ENCODE data around the gene HK3.

Gene HK3

DNA sequence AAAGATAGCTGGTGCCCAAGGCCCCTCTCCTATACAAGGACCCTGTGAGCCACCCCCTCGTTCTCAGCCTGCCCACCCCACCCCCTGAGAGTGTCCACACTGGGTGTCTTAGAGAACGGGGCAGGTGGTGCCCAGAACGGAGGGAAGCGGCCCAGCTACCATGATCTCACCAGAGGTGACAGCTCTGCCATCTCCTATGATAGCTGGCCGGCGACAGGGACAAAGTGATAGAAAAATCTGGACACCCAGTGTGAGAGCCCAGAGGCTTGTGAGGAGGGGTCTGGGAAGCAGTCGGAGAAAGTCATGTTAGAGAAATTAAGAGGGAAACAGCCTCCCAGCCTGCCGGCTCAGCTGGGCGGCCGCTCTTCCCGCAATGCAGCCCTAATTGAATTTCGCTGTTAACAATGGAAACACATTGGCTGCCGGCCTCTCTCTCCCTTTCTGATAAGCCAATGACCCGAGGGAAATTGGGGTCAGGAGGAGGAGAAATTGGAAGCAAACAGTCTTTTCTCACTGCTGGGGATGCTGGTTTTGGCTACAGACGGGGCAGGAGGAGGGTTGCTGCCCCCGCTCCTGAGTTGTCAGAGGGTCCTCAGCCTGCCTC lies 32.3 kb downstream of the HK3 start:
- DNase-seq, result no peak

DNA sequence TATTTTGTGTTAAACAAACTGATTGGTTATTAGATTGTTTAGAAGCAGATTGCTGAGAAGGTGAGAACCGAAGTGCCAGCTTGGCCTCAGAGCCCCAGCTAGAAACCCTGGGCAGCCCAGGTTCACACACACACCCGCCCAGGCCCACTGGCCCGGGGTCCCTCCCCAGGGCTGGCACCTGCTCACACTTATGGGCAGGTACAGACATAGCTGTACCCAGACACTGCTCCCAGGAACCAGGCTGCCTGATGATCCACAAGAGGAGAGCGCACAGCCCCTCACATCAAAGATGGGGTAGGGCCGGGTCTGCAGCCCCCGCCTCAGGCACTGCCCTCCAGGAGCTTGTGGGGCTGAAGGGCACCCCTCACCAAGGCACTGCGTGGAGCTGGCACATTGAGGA lies 33.2 kb downstream of the HK3 start:
- DNase-seq, result no peak

DNA sequence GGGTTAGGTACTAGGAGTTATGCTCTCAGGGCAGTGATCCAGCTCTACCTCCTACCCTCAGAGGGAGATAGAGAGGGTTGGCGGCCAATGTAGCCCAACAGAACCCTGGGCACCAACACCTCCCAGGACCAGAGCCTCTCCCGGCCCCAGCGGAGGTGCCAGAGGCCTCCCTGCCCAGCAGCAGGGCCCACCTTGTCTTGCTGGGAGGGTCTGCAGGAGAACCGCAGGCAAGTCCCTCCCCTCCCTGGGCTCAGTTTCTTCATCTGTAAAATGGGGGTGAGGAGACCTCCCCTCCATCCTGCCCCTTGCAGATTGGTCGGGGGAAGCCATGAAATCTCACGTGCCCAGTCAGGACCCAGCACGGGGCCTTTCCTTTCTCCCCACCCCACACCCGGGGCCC lies 34.4 kb downstream of the HK3 start:
- DNase-seq, result no peak

DNA sequence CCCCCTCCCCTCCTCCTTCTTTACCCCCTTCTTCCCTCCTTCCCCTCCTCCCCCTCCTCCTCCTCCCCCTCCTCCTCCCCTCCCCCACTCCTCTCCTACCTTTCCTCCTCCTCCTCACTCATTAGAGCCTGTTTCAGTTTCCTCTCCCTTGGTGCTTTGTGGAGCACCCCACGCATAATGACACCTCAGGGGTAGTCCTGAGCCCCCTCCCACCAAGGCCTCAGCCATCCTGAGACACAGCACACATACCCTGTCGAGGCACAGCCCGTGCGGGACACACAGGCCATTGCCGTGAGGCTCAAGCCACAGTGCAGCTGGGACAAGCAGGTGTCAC lies 35.4 kb downstream of the HK3 start:
- no peak for DNase-seq

DNA sequence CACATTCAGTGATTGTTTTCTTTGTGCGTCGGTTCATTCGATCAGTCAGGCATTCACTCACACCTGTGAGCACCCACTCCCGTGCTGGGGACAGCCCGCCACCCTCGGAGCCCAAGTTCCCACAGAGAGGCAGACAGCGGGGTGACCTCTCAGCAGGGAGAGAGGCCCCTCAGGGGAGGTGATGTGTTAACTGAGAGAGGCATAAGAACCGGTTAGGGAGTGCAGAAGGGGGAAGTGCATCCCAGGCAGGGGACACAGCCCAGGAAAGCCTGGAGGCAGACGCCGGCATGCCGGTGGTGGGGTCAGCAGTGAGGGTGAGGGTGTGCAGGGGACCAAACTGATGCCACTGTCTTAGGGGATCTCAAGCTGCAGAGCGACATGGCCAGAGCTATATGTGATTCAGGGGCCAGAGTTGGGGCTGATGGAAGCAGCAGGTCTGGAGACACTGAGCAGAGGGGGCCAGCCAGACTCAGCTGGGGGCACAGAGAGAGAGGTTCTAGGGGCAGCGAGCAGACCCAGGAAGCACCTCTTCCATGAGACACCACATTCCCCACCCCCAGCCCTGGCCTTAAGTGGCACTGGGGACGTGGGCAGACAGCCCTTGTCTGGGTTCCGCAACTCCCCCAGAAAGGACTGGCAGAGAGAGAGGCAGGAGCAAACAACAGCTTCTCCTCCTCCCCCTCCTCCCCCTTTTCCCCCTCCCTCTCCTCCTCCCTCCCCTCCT lies 35.9 kb downstream of the HK3 start:
- no peak for DNase-seq

DNA sequence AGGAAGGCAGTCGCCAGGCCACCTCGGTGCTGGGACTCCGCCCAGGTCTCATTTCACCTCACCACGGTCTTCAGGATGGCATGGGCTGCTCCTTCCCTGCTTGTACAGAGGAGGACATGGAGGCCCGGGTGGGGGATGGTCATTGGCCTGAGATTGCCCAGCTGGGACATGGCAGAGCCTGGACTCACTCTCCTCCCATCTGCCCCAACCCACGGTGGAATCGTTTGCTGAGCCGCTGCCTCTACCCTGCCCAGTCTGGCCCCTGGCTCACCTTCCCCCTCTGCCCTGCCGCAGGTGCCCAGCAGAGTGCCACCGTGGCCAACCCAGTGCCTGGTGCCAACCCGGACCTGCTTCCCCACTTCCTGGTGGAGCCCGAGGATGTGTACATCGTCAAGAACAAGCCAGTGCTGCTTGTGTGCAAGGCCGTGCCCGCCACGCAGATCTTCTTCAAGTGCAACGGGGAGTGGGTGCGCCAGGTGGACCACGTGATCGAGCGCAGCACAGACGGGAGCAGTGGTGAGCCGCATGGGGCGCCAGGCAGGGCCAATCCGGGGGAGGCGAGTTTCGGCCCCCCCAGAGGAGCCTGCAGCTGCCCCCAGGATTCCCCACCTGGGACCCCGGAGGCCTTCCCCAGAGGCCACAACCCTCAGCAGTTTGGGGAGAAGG lies 36.7 kb downstream of the HK3 start:
- no peak for DNase-seq

DNA sequence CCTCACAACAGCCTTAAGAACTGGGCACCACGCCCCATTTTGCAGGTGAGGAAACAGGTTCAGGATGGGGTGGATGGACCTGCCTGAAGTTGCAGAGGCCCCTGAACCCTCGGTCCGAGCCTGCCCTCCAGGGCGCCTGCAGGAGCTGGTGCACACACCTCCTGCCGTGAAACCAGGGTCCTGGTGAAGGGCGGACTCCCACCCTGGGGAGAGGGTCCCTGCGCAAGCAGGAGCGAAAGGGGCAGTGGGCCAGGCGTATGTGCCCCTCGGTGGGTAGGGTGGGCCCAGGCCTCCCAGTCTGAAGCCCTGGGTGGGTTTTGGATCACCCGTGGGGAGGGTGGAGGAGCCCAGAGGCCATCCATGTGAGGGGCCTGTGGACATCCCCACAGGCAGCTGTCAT lies 37.9 kb downstream of the HK3 start:
- DNase-seq, result no peak

DNA sequence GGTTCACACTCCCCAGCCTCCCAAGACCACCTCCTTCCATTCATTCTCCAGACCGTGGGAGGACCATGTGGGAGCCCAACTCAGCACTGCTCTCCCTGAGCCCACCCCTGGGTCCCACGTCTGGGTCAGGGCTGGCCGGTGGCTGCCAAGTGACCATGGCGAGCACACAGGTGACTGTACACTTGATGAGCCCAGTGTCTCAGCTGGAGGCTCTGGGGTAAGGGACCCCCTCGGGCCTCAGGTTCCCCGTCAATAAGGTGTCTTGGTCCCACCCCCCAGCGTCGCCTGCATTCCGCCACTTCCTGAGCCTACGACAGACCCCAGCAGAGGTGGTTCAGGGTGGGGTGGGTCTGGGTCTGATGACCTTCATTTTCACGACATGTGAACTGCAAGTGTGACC lies 38.8 kb downstream of the HK3 start:
- no peak for DNase-seq

DNA sequence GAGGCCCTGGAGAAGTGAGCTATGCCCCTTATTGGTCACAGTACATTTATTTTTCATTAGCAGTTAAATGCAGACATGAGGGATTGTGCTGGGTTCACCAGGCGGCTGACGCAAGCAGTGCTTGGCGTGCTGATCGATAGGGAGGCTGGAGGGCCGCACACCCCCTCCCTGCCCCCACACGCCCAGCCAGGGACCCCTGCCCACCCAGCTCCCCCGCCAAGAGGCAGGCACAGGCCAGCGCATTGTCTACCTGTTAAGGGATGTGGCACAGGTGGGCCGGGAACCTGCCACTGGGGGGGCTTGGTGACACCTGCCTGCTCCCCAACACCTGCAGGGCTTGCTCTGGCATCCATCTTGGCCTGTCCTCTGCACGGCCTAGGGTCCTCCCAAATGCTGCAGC lies 39.2 kb downstream of the HK3 start:
- DNase-seq, result no peak

DNA sequence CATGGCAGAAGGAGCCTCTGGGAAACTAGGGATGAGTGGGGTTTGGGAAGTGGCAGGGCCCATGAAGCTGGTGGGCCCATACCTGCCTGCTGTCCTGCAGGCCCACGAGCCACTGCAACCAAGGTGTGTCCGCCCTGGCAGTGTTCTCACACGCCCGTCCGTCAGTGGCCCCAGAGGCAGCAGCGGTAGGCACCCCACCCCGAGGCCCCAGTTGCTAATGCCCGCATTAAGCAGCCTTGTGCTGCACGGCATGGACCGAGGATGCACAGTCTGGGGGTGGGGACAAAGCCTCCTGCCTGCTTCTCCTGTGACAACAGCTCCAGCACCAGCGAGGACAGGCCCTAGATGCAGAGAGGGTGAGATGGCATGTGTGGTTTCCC lies 41.3 kb downstream of the HK3 start:
- DNase-seq, result no peak

DNA sequence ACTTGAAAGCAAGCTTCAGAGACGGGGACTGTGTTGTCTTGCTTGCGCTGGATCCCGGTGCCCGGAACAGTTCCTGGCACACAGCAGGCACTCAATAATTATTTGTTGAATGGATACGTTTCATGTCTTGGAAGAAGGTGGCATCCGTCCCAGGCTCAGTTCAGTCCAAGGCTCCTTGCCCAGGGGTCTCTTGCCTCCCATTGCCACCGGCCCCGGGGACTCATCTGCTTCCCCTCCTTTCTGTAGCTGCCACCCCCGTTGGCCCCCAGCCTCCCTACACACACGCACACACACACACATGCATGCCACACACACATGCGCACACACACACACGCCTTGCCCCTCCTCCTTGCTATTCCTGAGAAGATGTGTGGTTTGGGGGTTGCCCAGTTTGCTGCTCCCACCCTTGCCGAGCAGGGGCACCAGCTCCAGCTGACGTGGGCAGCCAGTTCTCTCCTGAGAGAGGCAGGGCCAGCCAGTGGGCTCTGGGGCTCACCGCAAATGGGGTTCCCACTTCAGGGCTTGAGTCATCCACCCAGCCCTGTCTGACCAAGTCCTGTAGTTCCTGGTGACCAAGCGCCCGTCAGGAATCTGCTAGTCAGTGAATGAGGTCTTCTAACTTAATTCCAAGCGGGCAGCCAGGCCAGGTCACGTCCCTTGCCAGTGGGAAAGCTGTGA lies 41.8 kb downstream of the HK3 start:
- no peak for DNase-seq

DNA sequence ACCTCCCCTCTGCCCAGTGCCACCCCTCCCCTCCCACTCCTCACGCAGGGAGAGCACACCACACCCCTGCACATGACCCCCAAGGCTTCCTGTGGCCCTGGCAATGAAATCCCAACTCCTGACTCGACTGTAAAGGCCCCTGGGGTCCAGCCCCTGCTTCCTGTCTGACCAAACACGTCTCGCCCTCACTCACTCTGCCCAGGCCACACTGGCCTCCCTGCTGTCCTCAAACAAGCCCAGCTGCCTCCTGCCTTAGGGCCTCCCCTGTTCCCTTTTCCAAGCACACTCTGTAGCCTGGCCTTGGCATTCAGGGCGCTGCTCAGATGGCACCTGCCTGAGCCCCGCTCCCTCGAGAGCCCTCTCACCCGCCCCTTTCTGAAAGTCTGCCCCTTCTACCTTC lies 42.4 kb downstream of the HK3 start:
- no peak for DNase-seq

DNA sequence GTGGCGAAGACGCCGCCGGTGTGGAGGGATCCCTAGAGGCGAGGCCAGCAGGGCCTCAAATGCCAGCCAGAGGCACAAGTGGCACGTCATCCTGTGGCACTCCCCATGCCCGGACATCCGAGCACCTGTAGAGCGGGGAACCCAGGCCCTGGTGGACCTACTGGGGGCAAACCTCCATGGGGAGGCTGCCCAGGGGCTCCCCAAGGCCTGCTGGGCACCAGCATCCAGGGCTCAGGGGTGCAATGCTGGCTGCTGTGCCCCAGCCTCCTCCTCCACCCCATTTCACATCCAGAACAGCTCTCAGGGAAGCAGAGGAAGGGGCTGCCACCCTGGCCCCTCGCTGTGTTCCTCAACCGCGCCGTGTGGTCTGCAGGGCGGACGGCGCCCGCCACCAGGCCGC lies 43.5 kb downstream of the HK3 start:
- DNase-seq, result no peak

DNA sequence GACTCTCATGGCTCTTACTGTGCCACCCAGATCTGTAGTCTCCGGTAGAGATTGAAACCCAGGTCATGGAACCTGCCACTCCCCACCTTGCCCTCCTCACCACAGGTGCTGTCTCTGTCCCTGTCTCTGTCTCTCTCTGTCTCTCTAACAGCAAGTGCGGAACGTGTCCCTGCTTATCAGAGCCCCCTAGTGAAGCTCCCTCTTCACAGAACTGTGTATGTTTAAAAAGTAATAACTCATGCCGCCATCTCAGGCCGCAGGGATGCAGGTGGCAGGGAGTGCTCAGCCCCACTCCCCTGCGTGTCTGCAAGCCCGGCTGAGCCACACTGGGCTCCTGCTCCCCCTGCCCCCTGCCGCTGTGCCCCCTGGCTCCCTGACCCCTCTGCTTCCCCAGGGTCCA lies 45.0 kb downstream of the HK3 start:
- DNase-seq, result no peak

DNA sequence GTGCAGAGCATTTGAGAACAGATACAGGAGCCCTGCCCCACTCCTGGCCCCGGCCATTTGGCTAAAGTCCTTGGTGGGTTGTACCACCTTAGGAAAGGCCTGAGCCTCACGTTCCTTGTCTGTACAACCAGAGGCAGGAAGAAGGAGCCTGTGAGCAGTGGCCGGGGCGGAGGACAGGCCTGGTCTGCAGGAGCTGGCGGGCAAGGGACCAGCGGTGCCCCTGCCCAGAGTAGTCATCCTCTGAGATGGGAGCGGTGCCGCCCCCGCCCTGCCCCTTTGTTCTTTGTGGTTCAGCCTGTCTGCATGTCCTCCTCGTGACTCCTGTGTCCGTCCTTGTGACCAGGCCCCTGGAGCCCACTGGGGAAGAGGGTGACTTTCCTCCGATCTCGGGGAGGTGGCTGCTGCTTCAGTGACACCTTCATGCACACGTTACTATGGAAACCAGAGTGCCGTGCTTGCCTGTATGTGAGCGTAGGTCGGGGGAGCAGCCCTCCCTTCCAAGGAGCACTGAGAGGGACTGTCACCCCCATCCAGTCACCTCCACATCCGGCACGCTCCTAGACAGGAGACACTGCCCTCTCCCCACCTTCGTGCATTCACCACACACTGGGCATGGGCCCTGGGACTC lies 45.9 kb downstream of the HK3 start:
- no peak for DNase-seq

DNA sequence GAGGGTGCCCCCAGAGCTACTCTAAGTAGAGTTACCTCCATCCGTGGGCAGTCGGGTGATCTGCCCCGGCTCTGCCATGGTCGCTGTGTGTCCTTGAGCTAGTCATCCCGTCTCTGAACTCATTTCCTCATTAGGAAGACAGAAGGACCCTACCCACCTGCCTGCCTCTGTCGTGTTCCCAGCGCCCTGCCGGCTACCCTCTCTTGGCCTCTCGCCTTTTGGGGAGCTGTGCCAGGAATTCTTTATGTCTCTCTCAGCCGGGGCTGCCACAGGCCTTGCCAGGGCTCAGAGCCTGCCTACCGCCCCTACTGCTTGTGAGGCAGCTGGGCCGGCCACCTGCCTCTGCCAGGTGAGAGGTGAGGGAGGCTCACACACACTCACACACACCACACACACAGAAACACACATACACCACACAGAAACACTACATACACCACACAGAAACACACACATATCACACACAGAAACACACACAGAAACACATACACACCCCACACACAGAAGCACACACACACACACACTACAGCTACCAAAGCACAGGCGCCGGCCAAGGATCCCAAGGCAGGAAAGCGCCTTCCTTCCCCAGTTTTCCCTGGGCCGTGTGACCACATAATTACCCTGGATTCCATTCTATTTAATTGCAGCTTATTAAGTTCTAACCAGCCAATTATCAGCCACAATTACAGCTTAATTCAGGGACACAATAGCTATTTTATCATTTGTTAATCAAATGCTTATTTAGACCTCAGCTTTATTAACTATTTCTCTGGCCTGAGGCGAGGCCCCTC lies 47.1 kb downstream of the HK3 start:
- no peak for DNase-seq

DNA sequence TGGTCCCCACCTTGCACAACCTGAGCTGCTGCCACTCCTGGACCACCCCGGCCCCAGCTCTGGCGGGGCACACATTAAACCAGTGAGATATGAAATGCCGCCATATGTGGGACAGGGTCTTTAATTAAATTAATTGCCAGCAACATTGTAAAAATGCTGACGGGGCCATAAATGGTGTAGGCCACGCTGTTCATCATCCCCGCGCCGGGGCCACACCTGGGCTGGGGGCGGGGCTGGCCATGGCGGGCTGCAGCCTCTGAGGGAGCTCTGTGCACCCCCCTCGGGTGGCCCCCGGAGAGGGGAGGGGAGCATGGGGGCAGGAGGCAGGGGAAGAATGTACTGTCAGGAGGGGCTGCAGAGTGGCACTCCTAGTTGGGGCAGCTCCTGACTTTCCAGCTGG lies 47.8 kb downstream of the HK3 start:
- DNase-seq, result no peak

DNA sequence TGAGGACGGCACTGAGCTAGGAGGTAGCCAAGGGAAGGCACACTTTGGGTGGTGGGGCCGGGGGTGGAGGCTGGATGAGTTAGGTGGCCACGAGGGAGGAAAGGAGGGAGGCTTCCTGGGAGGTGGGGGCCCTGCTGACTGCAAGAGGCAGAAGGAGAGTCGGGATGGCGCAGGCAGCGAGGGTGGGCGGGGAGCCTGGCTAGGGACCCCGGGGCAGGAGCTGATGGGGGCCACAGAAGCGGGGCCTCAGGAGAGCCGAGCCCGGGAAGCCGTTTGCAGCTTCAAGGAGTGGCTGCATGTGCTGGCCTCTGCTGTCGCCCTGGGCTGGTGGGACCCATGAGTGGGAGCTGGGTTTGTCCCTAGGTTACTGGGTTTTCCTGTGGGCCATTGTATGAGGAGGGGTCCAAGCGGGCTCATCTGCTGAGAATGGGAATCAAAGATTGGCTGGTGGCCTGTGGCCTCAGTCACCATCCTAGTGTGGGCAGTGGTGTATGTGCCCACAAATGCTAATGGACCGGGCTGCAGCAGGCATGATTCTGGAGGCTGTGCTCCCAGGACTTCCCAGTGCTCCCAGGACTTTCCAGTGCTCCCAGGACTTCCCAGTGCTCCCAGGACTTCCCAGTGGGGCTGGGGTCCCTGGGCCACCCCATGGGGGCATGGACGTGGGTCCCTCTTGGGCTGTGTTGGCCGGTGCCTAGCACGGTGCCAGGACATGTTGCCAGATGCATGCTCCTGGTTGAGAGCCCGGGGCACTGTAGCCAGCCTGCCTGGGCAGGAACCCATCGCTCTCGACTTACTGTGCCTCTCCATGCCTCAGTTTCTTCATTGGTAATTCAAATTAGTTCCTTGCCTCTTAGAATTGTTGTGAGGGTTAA lies 48.5 kb downstream of the HK3 start:
- no peak for DNase-seq

DNA sequence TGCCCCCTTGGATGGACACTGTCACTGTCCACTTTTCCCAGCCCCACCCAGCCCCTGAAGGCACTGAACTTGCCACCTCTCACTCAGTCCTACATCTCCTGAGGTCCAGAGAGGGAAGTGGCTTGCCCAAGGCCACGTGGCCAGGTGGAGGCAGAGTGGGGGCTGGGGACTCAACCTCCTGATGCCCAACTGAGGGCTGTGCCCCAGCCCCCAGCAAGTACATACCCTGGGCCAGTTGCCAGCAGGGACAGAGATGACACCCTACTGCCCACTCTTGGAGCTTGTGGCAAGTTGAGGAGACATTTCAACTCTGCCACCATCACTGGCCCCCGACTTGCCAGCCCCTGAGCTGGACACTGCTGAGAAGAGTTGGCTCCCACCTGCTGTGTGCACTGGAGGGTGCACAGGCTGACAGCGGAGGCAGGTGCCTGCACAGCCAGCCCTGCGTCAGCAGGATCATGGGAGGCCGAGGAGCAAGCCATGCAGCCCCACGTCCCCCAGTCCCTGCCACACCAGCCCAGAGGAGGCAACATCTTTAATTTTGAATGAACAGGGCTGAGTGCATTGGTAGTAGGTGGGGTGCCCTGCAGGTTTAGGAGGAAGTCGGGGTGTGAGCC lies 49.4 kb downstream of the HK3 start:
- no peak for DNase-seq

DNA sequence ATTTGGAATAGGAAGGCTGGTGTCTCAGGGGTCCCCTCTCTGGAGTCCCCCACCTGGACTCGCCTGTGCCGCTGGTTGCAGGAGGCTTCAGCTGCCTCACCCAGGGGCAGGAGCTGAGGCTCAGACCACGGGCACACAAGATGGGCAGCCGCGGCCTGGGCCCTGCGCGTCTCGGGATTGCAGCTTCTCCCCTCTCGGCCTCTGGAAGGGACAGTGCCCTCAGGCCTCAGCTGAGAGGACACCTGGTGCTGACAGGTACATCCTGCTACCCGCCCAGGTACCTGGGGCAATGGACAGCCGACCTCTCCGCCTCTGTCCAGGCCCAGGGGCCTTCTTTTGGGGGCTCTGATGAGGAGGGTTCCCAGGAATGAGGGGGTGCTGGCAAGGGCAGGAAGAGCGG lies 50.5 kb downstream of the HK3 start:
- no peak for DNase-seq

DNA sequence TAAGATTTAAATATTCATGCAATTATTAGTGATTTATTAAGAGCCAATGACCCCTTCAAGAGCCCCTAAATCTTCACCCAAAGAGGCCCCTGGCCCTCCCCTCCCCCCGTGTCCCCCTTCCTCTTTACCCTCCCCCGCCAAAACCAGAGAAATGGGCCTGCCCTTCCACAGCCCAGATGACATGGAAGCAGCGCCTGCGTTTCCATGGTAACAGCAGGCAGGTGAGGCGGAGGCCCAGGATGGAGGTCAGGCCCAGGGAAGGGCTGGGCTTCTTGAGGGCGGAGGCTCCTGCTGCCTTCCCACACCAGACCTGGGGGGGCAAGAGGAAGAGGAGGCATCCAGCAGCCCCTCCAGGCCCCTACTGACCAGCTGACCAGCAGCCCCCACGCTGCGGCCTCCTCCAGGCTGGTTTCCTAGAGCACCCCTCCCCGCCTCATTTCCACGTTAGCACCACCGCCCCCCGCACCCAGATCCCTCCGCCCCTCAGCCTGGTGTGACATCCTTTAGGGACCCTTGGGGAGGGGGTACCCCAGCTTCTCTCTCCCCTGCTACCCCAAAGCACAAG lies 51.3 kb downstream of the HK3 start:
- no peak for DNase-seq

Data from stimulated activated CD4-positive, alpha-beta T cell treated with anti-CD3 and anti-CD28 coated beads, Interleukin-2, amount 100 ng/mL, for 48 hours (primary cell).